Measurements from ENCODE around the gene AIF1L. TPM values are rescaled to one million over a fixed set of nuclear protein-coding genes. Genes with fewer than 3 reads are reported as not detected.

AIF1L gene
- total RNA-seq, 2 donors from 2014 or later: 4.9 to 11.5 TPM

DNA sequence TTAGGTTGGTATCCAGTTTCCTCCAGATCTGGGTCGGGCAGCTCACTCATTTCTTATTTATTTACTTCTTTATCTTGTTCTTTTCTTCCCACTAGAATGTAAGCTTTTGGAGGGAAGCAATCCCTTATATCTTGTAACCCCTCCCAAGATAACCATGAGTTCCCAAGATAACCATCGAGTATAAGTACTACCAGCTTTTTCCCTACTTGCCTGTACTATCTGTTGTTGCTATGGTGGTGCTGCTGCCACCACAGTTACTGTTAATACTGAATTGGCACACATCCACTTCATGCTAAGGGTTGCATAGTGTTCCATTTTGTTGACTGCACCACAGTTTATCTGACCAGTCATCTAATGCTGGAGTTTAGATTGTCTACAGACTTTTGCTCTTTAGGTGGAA lies 48.9 kb downstream of the AIF1L start:
- H3K4me1 ChIP-seq: no peaks in the 10 kb centered on the region
- TF ChIP-seq, protein P1, sequence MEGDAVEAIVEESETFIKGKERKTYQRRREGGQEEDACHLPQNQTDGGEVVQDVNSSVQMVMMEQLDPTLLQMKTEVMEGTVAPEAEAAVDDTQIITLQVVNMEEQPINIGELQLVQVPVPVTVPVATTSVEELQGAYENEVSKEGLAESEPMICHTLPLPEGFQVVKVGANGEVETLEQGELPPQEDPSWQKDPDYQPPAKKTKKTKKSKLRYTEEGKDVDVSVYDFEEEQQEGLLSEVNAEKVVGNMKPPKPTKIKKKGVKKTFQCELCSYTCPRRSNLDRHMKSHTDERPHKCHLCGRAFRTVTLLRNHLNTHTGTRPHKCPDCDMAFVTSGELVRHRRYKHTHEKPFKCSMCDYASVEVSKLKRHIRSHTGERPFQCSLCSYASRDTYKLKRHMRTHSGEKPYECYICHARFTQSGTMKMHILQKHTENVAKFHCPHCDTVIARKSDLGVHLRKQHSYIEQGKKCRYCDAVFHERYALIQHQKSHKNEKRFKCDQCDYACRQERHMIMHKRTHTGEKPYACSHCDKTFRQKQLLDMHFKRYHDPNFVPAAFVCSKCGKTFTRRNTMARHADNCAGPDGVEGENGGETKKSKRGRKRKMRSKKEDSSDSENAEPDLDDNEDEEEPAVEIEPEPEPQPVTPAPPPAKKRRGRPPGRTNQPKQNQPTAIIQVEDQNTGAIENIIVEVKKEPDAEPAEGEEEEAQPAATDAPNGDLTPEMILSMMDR (IDR thresholded peaks at IDR 0.05): no peak
- no peak for TF ChIP-seq POLR2A (IDR thresholded peaks at IDR 0.05)
- intact Hi-C loops (cut with DNase I): no loop called here
- H3K36me3 ChIP-seq (replicated peaks in 1 of 2; ENCODE audit: insufficient read depth in 1 of 2, low read depth in 2 of 2): peaks cover 0 to 55% of the 10 kb centered on the region in 2 donors
- WGBS, 2 donors: 56 to 59% methylated on average over 2 of the region's 2 CpGs
- ATAC-seq (no peak), DNase-seq (no peak)
- H3K27me3 ChIP-seq: no peaks in the 10 kb centered on the region
- H3K27ac ChIP-seq: no peak overlapping the region
- H3K4me3 ChIP-seq: no peak overlapping the region
- H3K9me3 ChIP-seq: no peaks in the 10 kb centered on the region

DNA sequence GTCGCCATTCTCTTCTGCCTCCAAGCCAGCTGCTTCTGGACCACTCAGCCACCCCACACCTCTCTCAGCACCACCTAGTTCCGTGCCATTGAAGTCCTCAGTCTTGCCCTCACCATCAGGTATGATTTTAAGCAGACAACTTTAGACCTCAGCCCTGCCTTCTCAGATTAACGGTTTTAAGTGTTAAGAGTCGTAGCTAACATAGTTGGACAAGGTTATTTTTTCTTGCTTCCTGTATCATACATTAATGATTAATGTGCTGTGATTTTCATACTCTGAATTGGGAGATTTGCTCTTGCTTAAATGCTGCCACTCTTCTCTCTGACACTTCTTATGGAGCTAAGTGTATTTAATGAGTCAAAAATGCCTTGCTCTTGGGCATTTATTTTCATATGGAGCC lies 49.9 kb downstream of the AIF1L start:
- Histone ChIP-seq H3K4me1 (no peaks in the 10 kb centered on the region), H3K9me3 (no peaks in the 10 kb centered on the region), H3K36me3 (replicated peaks in 1 of 2; ENCODE audit: insufficient read depth in 1 of 2, low read depth in 2 of 2) (peaks cover 0 to 60% of the 10 kb centered on the region in 2 donors), H3K27me3 (no peaks in the 10 kb centered on the region), H3K4me3 (no peak overlapping the region), H3K27ac (no peak overlapping the region)
- DNase-seq (no peak), ATAC-seq (no peak)
- TF ChIP-seq POLR2A (IDR thresholded peaks at IDR 0.05): no peak
- TF ChIP-seq, protein P1 (IDR thresholded peaks at IDR 0.05): no peak
- 91 to 96% methylated on average over 4 of the region's 4 CpGs for WGBS, 2 donors
- intact Hi-C loops (cut with DNase I): no loop called here

DNA sequence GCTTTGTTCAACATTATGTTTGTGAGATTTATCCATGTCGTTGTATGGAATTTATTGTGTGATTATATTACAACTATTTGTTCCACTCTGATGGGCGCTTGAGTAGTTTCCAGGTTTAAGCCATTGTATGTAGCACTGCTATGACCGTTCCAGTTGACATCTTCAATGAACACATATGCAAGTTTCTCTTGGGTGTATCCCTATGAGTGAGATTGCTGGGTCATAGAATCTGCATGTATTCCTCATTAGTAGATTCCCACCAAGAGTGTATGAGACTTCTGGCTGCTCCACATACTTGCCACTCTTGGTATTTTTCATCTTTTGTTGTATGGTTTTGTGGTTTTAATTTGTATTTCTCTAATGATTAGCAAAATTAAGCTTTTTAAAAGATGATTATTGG lies 51.9 kb downstream of the AIF1L start:
- no peaks in the 10 kb centered on the region for H3K4me1 ChIP-seq
- peaks cover 0 to 65% of the 10 kb centered on the region in 2 donors for H3K36me3 ChIP-seq (replicated peaks in 1 of 2; ENCODE audit: insufficient read depth in 1 of 2, low read depth in 2 of 2)
- no peak overlapping the region for H3K4me3 ChIP-seq
- WGBS, 2 donors: 90 to 94% methylated on average over 3 of the region's 3 CpGs
- no peak for DNase-seq
- H3K9me3 ChIP-seq: no peaks in the 10 kb centered on the region
- intact Hi-C loops (cut with DNase I): no loop called here
- no peak for TF ChIP-seq POLR2A (IDR thresholded peaks at IDR 0.05)
- TF ChIP-seq, protein P1 (IDR thresholded peaks at IDR 0.05): no peak
- no peak for ATAC-seq
- H3K27ac ChIP-seq: no peak overlapping the region
- no peaks in the 10 kb centered on the region for H3K27me3 ChIP-seq

DNA sequence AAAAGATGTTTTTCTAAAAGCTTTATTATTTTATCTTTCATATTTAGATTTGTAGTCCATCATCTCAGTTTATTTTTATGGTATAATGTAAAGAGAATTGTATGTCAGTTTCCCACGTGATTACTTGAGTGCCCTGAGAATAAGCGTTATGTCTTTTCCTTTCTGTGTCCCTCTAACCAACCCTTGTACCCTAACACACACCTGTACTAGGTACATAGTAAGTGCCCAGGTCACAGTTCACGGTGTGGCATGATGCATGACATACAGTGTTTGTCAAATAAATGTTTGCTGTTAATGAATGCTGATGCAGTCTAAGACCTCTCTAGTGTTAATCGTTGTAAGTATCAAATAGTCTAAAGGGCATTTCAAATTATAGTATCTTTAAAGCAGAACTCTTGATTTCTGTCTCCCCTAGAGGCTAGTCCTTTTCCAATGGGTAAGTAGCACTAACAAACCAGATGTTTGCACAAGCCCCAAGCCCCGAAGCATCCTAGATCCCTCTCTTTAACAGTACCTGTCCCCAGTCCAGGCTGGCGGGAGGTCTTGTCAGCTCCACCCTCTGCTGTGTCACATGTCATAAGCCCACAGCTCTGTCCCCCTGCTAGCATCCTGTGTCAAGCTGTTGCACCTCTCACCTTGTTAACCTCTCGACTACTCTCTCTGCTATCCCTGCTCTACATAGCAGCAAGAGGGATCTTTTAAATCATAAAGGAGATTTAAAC lies 52.8 kb downstream of the AIF1L start:
- Histone ChIP-seq H3K4me1 (no peaks in the 10 kb centered on the region), H3K4me3 (no peak overlapping the region), H3K27ac (no peak overlapping the region), H3K36me3 (replicated peaks in 1 of 2; ENCODE audit: insufficient read depth in 1 of 2, low read depth in 2 of 2) (peaks cover 0 to 68% of the 10 kb centered on the region in 2 donors), H3K9me3 (no peaks in the 10 kb centered on the region), H3K27me3 (no peaks in the 10 kb centered on the region)
- intact Hi-C loops (cut with DNase I): no loop called here
- 79 to 86% methylated on average over 7 of the region's 7 CpGs for WGBS, 2 donors
- DNase-seq: no peak
- TF ChIP-seq POLR2A (IDR thresholded peaks at IDR 0.05): no peak
- TF ChIP-seq, protein P1 (IDR thresholded peaks at IDR 0.05): no peak
- no peak for ATAC-seq

DNA sequence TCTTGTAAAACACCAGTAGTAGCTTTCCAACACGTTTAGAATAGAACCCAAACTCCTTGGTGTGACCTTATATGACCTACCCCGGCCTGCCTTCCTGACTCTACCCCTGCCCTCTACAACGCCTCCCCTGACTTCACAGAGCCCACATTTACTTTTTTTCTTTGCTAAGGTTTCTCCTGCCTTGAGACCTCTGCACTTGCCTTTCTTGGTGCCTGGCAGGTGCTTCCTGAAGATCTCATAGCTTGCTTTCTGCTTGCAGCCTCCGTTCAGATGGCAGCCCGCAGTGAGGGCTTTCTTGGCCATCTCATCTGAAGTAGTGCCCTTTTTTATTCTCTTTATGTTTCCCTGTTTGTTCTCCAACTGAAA lies 53.3 kb downstream of the AIF1L start:
- Histone ChIP-seq H3K36me3 (replicated peaks in 1 of 2; ENCODE audit: insufficient read depth in 1 of 2, low read depth in 2 of 2) (peaks cover 0 to 68% of the 10 kb centered on the region in 2 donors), H3K27ac (no peak overlapping the region), H3K9me3 (no peaks in the 10 kb centered on the region), H3K27me3 (no peaks in the 10 kb centered on the region), H3K4me3 (no peak overlapping the region), H3K4me1 (no peaks in the 10 kb centered on the region)
- intact Hi-C loops (cut with DNase I): no loop called here
- no peak for DNase-seq
- 60 to 73% methylated on average over 5 of the region's 5 CpGs for WGBS, 2 donors
- no peak for ATAC-seq
- TF ChIP-seq, protein P1 (IDR thresholded peaks at IDR 0.05): no peak
- TF ChIP-seq POLR2A (IDR thresholded peaks at IDR 0.05): no peak
